Colonic mucosa (tissue), 4 donors: ENCODE results near the gene ZC3H13. TPM values are rescaled to one million over a fixed set of nuclear protein-coding genes. Genes with fewer than 3 reads are reported as not detected.

Experiments
- DNase-seq: peaks from one replicate; pipeline ENCODE4 v3.0.0-alpha.2; 2020
- H3K27ac ChIP-seq: fragments of 200-600 bp; one replicate; pipeline ENCODE4 v1.8.0; 2021
- H3K27me3 ChIP-seq: fragments of 200-600 bp; one replicate; pipeline ENCODE4 v1.8.0; 2021
- H3K36me3 ChIP-seq: fragments of 200-600 bp; one replicate; pipeline ENCODE4 v1.8.0; 2021
- H3K4me1 ChIP-seq: fragments of 200-600 bp; one replicate; pipeline ENCODE4 v1.8.0; 2021; ENCODE audit warnings: mild to moderate bottlenecking
- H3K4me3 ChIP-seq: fragments of 200-600 bp; one replicate; pipeline ENCODE4 v1.8.0; 2021
- H3K9ac ChIP-seq, 2 donors: one replicate each; pipeline ENCODE4 v1.7.0; 2013; ENCODE audit warnings: control low read depth in 2 of 2, low read depth in 2 of 2, low read length in 2 of 2
- H3K9me3 ChIP-seq: fragments of 200-600 bp; one replicate; pipeline ENCODE4 v1.8.0; 2021
- intact Hi-C: fragments of 100-400 bp; cut with DNase I; formaldehyde crosslinking; loops from one replicate; pipeline ENCODE4 v1.14.1; 2022
- total RNA-seq, 2 donors: library from RNA; stranded (reverse); fragmentation: NEBNext Ultra II Directional in 1 of 2; extraction: Animal tissue kit (Norgen Biotek cat#: 25700) in 1 of 2; gene quantifications; one replicate each; pipeline ENCODE4 v1.2.1, GENCODE V29; 2021
- TF ChIP-seq, protein P1 (sequence below): fragments of 200-600 bp; IDR thresholded peaks from one replicate; pipeline ENCODE4 v1.8.0; 2022; ENCODE audit warnings: antibody characterized with exemption, mild to moderate bottlenecking
- donor health status: healthy.
- donor health status: DM: no; HTN: no; CAD: no.
- donor health status: DM: no; HTN: no; CAD: no.

The ZC3H13 gene
- total RNA-seq, 2 donors from 2014 or later = 23.2 to 37.5 TPM

DNA sequence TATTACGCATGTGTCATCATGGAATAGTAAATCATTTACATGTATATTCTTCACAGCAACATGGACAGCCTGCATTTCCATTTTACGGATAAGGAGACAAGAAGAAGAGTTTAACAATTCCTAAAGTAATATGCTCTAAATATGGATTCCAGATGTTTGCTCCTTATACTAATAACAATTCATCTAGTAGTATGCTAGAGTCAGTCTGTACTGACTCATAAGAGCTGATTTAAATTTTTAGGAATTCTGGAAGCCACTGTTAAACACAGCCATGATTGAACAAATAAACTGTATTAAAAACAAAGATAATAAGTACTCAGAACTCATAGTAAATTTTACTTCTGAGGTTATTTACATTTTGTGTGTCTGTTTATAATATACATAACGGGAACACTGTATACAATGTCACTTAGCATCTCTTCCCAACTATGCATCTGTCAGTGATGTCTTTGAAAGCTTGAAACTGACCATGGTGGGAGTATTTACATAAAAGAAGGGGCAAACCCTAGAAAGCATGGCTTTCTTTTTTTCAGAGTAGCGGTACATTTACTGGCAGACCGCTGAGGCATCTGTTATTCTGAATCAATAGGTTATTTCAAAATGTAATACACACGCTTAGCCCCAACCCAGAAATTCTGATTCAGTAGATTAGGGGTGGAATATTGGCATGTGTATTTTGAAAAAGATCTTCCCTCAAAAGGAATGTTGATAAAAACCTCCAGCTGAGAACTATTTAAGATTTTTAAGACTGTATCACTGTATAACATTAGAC, 12.9 kb downstream of the ZC3H13 start:
- no peaks in the 10 kb centered on the region for H3K4me1 ChIP-seq
- no peak for DNase-seq
- H3K27me3 ChIP-seq = no peaks in the 10 kb centered on the region
- no peak overlapping the region for H3K27ac ChIP-seq
- intact Hi-C loops = no loop called here
- no peaks in the 10 kb centered on the region for H3K36me3 ChIP-seq
- H3K9ac ChIP-seq = no peak overlapping the region
- H3K4me3 ChIP-seq = no peak overlapping the region
- no peaks in the 10 kb centered on the region for H3K9me3 ChIP-seq
- TF ChIP-seq, protein P1, sequence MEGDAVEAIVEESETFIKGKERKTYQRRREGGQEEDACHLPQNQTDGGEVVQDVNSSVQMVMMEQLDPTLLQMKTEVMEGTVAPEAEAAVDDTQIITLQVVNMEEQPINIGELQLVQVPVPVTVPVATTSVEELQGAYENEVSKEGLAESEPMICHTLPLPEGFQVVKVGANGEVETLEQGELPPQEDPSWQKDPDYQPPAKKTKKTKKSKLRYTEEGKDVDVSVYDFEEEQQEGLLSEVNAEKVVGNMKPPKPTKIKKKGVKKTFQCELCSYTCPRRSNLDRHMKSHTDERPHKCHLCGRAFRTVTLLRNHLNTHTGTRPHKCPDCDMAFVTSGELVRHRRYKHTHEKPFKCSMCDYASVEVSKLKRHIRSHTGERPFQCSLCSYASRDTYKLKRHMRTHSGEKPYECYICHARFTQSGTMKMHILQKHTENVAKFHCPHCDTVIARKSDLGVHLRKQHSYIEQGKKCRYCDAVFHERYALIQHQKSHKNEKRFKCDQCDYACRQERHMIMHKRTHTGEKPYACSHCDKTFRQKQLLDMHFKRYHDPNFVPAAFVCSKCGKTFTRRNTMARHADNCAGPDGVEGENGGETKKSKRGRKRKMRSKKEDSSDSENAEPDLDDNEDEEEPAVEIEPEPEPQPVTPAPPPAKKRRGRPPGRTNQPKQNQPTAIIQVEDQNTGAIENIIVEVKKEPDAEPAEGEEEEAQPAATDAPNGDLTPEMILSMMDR = no peak

- TF ChIP-seq, protein P1 = no peak
- Histone ChIP-seq H3K9ac (no peak overlapping the region), H3K27ac (no peak overlapping the region), H3K4me3 (no peak overlapping the region), H3K4me1 (no peaks in the 10 kb centered on the region), H3K9me3 (no peaks in the 10 kb centered on the region), H3K36me3 (no peaks in the 10 kb centered on the region), H3K27me3 (no peaks in the 10 kb centered on the region)
- intact Hi-C loops = no loop called here
- no peak for DNase-seq
Measured at GRCh38 chr13:46038296-46038695, 14.2 kb downstream of the ZC3H13 start.

DNA sequence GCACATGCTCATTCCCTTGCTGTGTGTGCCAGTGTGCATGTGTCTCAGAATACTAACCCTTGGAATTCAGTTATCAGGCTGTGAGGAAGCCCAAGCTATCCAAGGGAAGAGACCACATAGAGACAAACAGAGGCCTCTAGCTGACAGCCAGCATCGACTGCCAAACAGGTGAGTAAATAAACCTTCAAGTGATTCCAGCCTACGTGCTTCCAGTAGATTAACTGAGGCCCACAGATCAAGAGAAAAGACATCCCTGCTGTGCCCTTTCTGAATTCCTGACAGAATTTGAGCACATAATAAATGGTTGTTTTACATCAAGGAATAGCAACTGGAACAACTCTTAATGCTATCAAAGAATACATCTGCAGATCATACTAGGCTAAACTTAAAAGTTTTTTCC, 17.5 kb downstream of the ZC3H13 start:
- intact Hi-C loops = no loop called here
- Histone ChIP-seq H3K36me3 (no peaks in the 10 kb centered on the region), H3K27ac (no peak overlapping the region), H3K4me3 (no peak overlapping the region), H3K27me3 (no peaks in the 10 kb centered on the region), H3K9ac (no peak overlapping the region), H3K4me1 (no peaks in the 10 kb centered on the region), H3K9me3 (no peaks in the 10 kb centered on the region)
- DNase-seq = no peak
- TF ChIP-seq, protein P1 = no peak

DNA sequence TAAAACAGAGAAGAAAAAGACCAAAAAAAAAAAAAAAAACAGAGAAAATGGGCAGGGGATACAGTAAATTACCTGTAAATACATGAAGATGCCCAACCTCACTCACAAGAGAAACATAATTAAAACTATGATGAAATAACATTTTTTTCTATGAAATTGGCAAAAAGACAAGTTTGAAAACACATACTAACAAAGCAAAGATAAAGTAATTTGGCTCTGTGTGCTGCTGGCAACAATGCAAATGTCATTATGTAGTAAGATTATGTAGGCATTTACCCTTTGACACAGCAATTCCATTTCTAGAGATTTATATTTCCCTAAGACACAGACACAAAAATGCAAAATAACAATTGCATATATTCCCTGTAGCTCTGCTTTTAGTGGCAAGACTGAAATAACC, 20.2 kb downstream of the ZC3H13 start:
- Histone ChIP-seq H3K27me3 (no peaks in the 10 kb centered on the region), H3K36me3 (no peaks in the 10 kb centered on the region), H3K4me1 (no peaks in the 10 kb centered on the region), H3K4me3 (no peak overlapping the region), H3K9me3 (no peaks in the 10 kb centered on the region), H3K9ac (no peak overlapping the region), H3K27ac (no peak overlapping the region)
- intact Hi-C loops = no loop called here
- no peak for DNase-seq
- TF ChIP-seq, protein P1 = no peak

DNA sequence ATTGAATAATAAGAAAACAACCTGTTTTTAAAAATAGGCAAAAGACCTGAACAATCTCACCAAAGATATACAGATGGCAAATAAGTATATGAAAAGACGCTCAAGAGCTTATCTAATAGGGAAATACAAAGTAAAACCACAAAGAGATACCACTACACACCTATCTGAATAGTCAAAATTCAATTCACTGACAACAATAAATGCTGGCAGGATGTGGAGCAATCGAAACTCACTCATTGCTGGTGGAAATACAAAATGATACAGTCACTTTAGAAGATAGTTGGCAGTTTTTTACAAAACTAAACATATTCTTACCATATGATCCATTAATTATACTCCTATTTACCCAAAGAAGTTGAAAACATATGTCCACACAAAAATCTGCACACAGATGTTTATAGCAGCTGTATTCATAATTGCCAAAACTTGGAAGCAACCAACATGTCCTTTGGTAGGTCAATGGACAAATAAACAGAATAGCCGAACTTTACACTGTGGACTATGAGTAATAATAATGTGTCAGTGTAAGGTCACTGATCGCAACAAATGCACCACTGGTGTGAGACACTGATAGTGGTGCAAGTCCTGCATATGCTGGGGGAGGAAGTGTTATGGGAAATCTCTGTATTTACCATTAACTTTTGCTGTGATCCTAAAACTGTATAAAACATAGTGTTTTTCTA, 20.8 kb downstream of the ZC3H13 start:
- Histone ChIP-seq H3K4me3 (no peak overlapping the region), H3K27me3 (no peaks in the 10 kb centered on the region), H3K36me3 (no peaks in the 10 kb centered on the region), H3K9ac (no peak overlapping the region), H3K4me1 (no peaks in the 10 kb centered on the region), H3K27ac (no peak overlapping the region), H3K9me3 (no peaks in the 10 kb centered on the region)
- TF ChIP-seq, protein P1 = no peak
- no peak for DNase-seq
- intact Hi-C loops = no loop called here
